ENCODE data around the gene PDE2A.

The PDE2A gene

GRCh38 chr11:72655014-72655413 lies 19.2 kb downstream of the PDE2A start:
- no peak for DNase-seq

- no peak for DNase-seq
These were observed 20.6 kb downstream of the PDE2A start for GRCh38 chr11:72653649-72654048.

- peak; percentile 97 for DNase-seq
These were observed 21.2 kb downstream of the PDE2A start for GRCh38 chr11:72652873-72653630.

GRCh38 chr11:72652133-72652532 lies 22.1 kb downstream of the PDE2A start:
- DNase-seq, result no peak

- no peak for DNase-seq
These were observed 24.8 kb downstream of the PDE2A start for GRCh38 chr11:72649215-72649976.

GRCh38 chr11:72648384-72649136 lies 25.7 kb downstream of the PDE2A start:
- no peak for DNase-seq

- DNase-seq, result no peak
These were observed 26.3 kb downstream of the PDE2A start for GRCh38 chr11:72647882-72648281.

GRCh38 chr11:72646472-72646871 lies 27.8 kb downstream of the PDE2A start:
- no peak for DNase-seq

- DNase-seq, result no peak
These were observed 28.2 kb downstream of the PDE2A start for GRCh38 chr11:72646024-72646423.

GRCh38 chr11:72643547-72643946 lies 30.7 kb downstream of the PDE2A start:
- peak; percentile 59 for DNase-seq

- peak; percentile 84 for DNase-seq
These were observed 31.2 kb downstream of the PDE2A start for GRCh38 chr11:72642884-72643522.

GRCh38 chr11:72642043-72642883 lies 32.0 kb downstream of the PDE2A start:
- DNase-seq, result peak; percentile 74

GRCh38 chr11:72641522-72642042 lies 32.6 kb downstream of the PDE2A start:
- no peak for DNase-seq

- DNase-seq, result no peak
These were observed 34.5 kb downstream of the PDE2A start for GRCh38 chr11:72639502-72640375.

GRCh38 chr11:72637926-72638325 lies 36.3 kb downstream of the PDE2A start:
- DNase-seq, result peak; percentile 90

GRCh38 chr11:72637198-72637597 lies 37.0 kb downstream of the PDE2A start:
- peak; percentile 92 for DNase-seq

GRCh38 chr11:72636376-72636775 lies 37.8 kb downstream of the PDE2A start:
- no peak for DNase-seq

- peak; percentile 45 for DNase-seq
These were observed 38.3 kb downstream of the PDE2A start for GRCh38 chr11:72635933-72636332.

- no peak for DNase-seq
These were observed 38.8 kb downstream of the PDE2A start for GRCh38 chr11:72635309-72635915.

GRCh38 chr11:72634472-72635095 lies 39.6 kb downstream of the PDE2A start:
- no peak for DNase-seq

All from NCI-H69 (cell line).